Activated B cell treated with CpG ODN at 0.5 μM for 24 hours (primary cell): ENCODE results near the gene OPN1LW. TPM values are rescaled to one million over a fixed set of nuclear protein-coding genes. Genes with fewer than 3 reads are reported as not detected.
"Not testable (repeated sequence)": the region's sequence is repeated elsewhere in the genome, so short reads cannot be mapped to it uniquely, and the experiment has no call there.

Experiments used
- ATAC-seq: fragments of 200-7000 bp; cut with Tn5 transposase; one replicate; pipeline ENCODE4 v1.10.0; 2021; ENCODE audit warnings: low read depth, mild to moderate bottlenecking, moderate library complexity
- CTCF ChIA-PET: fragments of 350-600 bp; sonication (Branson Sonifier 250); formaldehyde crosslinking; loops from one replicate; lab custom pipeline; 2021; ENCODE audit warnings: antibody characterized with exemption; lab: Charles Lee
- POLR2A ChIA-PET: fragments of 350-600 bp; sonication (Branson Sonifier 250); formaldehyde crosslinking; loops from one replicate; lab custom pipeline; 2021; ENCODE audit warnings: antibody characterized with exemption; lab: Charles Lee
- DNase-seq: peaks from one replicate; pipeline ENCODE4 v3.0.0; 2022
- H3K27ac Mint-ChIP-seq: one replicate; pipeline ENCODE4 v1.8.0; 2020; ENCODE audit warnings: mixed read lengths
- H3K27me3 Mint-ChIP-seq: one replicate; pipeline ENCODE4 v1.8.0; 2021; ENCODE audit warnings: mixed read lengths
- H3K36me3 Mint-ChIP-seq: one replicate; pipeline ENCODE4 v1.8.0; 2021; ENCODE audit warnings: low read depth, mixed read lengths
- H3K4me1 Mint-ChIP-seq: one replicate; pipeline ENCODE4 v1.8.0; 2021; ENCODE audit warnings: mixed read lengths
- H3K4me3 Mint-ChIP-seq: one replicate; pipeline ENCODE4 v1.8.0; 2020; ENCODE audit warnings: mild to moderate bottlenecking, mixed read lengths
- H3K9me3 Mint-ChIP-seq: one replicate; pipeline ENCODE4 v1.8.0; 2020; ENCODE audit warnings: mixed read lengths
- intact Hi-C: fragments of 100-400 bp; cut with micrococcal nuclease; formaldehyde crosslinking; loops from one replicate; pipeline ENCODE4 v1.15.1; 2024
- total RNA-seq: library from RNA; stranded (reverse); gene quantifications from 2 replicates; pipeline ENCODE4 v1.2.3, GENCODE V29; 2022
- TF ChIP-seq, protein P1 (sequence below): fragments of 200-600 bp; IDR thresholded peaks from one replicate; pipeline ENCODE4 v1.8.0; 2022; ENCODE audit warnings: antibody characterized with exemption, mild to moderate bottlenecking

Gene OPN1LW
- total RNA-seq: not detected in 2 replicates

DNA sequence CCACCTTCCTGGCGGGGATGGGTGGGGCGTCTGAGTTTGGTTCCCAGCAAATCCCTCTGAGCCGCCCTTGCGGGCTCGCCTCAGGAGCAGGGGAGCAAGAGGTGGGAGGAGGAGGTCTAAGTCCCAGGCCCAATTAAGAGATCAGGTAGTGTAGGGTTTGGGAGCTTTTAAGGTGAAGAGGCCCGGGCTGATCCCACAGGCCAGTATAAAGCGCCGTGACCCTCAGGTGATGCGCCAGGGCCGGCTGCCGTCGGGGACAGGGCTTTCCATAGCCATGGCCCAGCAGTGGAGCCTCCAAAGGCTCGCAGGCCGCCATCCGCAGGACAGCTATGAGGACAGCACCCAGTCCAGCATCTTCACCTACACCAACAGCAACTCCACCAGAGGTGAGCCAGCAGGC is at the start of gene OPN1LW:
Gene OPN1LW (plus strand): TSS at position 234 of the 400 bp plus-strand sequence. CDS start 41 bp downstream, at position 275.
- CTCF ChIA-PET, ATAC-seq, H3K27me3 Mint-ChIP-seq, H3K27ac Mint-ChIP-seq, H3K4me3 Mint-ChIP-seq, H3K36me3 Mint-ChIP-seq, intact Hi-C loops, DNase-seq, POLR2A ChIA-PET, H3K4me1 Mint-ChIP-seq, H3K9me3 Mint-ChIP-seq: not testable (repeated sequence)

DNA sequence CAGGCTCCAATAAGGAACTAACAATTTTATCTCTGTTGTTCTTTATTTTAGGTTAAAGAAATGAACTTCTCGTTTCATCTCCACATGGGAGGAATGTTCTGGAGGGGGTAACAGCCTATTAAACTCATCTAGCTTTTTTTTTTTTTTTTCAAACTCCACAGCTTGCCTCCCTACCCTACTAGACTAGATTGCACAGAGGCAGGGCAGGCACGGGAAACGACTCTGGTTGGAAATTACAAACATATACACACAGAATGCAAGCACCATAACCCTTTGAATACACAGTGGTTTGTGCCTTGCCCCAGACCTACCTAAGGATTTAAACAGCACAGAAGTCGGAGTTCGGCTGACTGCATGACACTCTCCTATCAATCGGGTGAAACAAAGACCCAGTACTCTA is 49.2 kb upstream of the OPN1LW start:
- Mint-ChIP-seq H3K9me3 (no peaks in the 10 kb centered on the region), H3K27me3 (no peaks in the 10 kb centered on the region), H3K27ac (no peak overlapping the region), H3K36me3 (peaks cover 17% of the 10 kb centered on the region), H3K4me3 (peak overlapping the region; percentile 53), H3K4me1 (peaks cover 60% of the 10 kb centered on the region)
- CTCF ChIA-PET: interaction anchor here (1.1 kb wide), 1 partner anchor 42 kb away, joined by 3 read pairs; no protein-coding TSS in a partner anchor
- intact Hi-C loops: loop anchor here (5.0 kb wide), 3 partner anchors 33 to 422 kb away; partner anchors contain the start of genes FAM3A and FLNA
- ATAC-seq (no peak), DNase-seq (no peak)
- TF ChIP-seq, protein P1, sequence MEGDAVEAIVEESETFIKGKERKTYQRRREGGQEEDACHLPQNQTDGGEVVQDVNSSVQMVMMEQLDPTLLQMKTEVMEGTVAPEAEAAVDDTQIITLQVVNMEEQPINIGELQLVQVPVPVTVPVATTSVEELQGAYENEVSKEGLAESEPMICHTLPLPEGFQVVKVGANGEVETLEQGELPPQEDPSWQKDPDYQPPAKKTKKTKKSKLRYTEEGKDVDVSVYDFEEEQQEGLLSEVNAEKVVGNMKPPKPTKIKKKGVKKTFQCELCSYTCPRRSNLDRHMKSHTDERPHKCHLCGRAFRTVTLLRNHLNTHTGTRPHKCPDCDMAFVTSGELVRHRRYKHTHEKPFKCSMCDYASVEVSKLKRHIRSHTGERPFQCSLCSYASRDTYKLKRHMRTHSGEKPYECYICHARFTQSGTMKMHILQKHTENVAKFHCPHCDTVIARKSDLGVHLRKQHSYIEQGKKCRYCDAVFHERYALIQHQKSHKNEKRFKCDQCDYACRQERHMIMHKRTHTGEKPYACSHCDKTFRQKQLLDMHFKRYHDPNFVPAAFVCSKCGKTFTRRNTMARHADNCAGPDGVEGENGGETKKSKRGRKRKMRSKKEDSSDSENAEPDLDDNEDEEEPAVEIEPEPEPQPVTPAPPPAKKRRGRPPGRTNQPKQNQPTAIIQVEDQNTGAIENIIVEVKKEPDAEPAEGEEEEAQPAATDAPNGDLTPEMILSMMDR: no peak
- POLR2A ChIA-PET: no interaction called here

DNA sequence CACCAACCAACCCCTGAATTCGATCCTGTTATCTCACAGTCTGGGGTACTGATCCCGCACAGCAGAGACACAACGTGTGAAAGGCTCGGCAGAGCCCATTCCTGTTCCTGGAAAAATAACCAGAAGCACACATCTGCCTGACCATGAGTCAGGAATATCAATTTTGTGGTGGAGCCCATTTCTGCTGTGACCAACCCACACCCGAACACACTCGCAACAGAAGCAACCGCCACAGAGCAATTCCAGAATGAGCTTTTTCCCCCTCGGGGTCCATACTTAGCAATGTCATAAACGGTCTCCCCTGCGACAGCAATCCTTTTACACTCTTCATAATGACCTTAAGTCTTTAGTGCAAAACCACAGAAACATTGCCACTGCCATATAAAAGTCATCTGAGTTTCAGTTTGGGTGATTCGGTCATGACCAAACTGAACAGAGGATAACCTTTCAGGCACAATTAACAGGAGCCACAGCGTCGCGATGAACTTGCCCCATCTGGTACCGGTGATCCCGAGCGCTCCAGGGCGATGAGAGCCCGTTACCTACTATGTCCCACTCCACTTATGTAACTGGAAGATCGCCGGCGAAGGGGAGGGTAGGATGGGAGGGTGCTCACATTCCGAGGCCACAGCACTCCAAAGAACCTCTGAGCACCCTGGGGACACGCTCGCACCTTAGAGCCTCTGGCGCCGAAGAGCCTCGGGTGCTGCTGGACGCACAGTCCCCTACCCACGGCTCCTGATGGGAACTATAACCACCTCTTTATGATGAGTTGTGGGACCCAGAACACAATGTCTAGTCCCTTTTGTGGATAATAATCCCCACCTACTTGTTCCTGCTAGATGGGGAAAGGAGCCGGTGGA is 47.7 kb upstream of the OPN1LW start:
- CTCF ChIA-PET: no interaction called here
- no peak for ATAC-seq
- H3K9me3 Mint-ChIP-seq: no peaks in the 10 kb centered on the region

DNA sequence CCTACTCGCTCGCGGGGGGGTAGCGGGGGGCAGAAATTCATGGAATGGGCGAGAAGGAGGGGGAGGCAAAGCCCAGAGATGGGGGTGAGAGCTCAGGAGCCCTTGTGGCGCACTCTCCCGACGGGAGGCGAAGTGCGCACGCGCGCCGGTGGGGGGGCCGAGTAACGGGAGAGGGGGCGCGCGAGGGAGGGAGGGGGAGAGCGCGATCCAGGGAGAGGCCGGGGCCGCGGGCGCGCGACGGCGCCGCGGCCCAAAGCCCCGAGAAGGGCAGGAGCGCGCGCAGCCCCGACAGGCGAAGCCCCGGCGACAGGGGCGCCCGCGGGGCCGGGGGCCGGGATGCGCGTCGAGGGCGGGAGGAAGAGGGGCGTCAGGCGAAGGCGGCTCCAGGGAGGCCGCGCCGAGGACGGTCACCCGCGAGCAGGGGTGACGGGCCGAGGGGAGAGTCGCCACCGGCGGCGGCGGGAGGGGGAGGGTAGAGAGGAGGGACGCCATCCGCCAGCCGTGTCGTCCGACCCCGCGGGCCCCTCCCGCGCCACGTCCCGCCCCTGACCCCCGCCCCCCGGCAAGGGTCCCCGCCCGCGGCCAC is 46.9 kb upstream of the OPN1LW start:
- peaks cover 47% of the 10 kb centered on the region for H3K4me1 Mint-ChIP-seq
- CTCF ChIA-PET: no interaction called here

More for the DNA sequence above, 47.7 kb upstream of the OPN1LW start:
- Mint-ChIP-seq H3K4me3 (peak overlapping the region; percentile 90), H3K4me1 (peaks cover 52% of the 10 kb centered on the region), H3K27ac (peak overlapping the region; percentile 85), H3K27me3 (peaks cover 2% of the 10 kb centered on the region), H3K36me3 (peaks cover 8% of the 10 kb centered on the region)
- intact Hi-C loops: loop anchor here (1.0 to 5.0 kb wide), 7 partner anchors 34 to 421 kb away; partner anchors contain the start of genes ABCD1, ARHGAP4, BCAP31 and FAM3A
- TF ChIP-seq, protein P1: no peak
- POLR2A ChIA-PET: interaction anchor here (0.7 kb wide), 1 partner anchor 12 kb away, joined by 3 read pairs; no protein-coding TSS in a partner anchor
- no peak for DNase-seq

More for the DNA sequence above, 46.9 kb upstream of the OPN1LW start:
- no peaks in the 10 kb centered on the region for H3K9me3 Mint-ChIP-seq
- H3K27me3 Mint-ChIP-seq: peaks cover 2% of the 10 kb centered on the region
- intact Hi-C loops: loop anchor here (1.0 to 5.0 kb wide), 7 partner anchors 35 to 420 kb away; partner anchors contain the start of genes ABCD1, ARHGAP4, BCAP31 and FAM3A
- H3K27ac Mint-ChIP-seq: peak overlapping the region; percentile 85
- POLR2A ChIA-PET: interaction anchor here (1.0 kb wide), 1 partner anchor 303 kb away, joined by 4 read pairs; the partner anchor contains the start of genes IDH3G and SSR4
- peaks cover 5% of the 10 kb centered on the region for H3K36me3 Mint-ChIP-seq
- TF ChIP-seq, protein P1: no peak
- peak; percentile 44 for ATAC-seq
- DNase-seq: peak; percentile 57
- H3K4me3 Mint-ChIP-seq: peak overlapping the region; percentile 90
